Memory B cell (primary cell): ENCODE measurements around the gene RPS6KA2.
"Not testable (repeated sequence)": the region's sequence is repeated elsewhere in the genome, so short reads cannot be mapped to it uniquely, and the experiment has no call there.

ENCODE experiments used
- ATAC-seq: fragments of 150-1000 bp; cut with Tn5 transposase; 2 replicates; pipeline ENCODE4 v1.10.0; 2021; ENCODE audit warnings: low read depth, mild to moderate bottlenecking, moderate library complexity
- DNase-seq, 2 donors: peaks; one replicate each; pipeline ENCODE4 v3.0.0; 2022; ENCODE audit warnings: low spot score in 2 of 2
- H3K27ac Mint-ChIP-seq: one replicate; pipeline ENCODE4 v1.8.0; 2022; ENCODE audit warnings: mild to moderate bottlenecking, moderate library complexity, mixed read lengths
- H3K27me3 Mint-ChIP-seq: one replicate; pipeline ENCODE4 v1.8.0; 2022; ENCODE audit warnings: mixed read lengths
- H3K36me3 Mint-ChIP-seq: one replicate; pipeline ENCODE4 v1.8.0; 2022; ENCODE audit warnings: mild to moderate bottlenecking, mixed read lengths
- H3K4me1 Mint-ChIP-seq: one replicate; pipeline ENCODE4 v1.8.0; 2022; ENCODE audit warnings: mixed read lengths
- H3K4me3 Mint-ChIP-seq: one replicate; pipeline ENCODE4 v1.8.0; 2022; ENCODE audit warnings: mild to moderate bottlenecking, moderate library complexity, mixed read lengths
- H3K9me3 Mint-ChIP-seq: one replicate; pipeline ENCODE4 v1.8.0; 2022; ENCODE audit warnings: mixed read lengths

The RPS6KA2 gene

GRCh38 chr6:166406197-166406596 lies 220.9 kb downstream of the RPS6KA2 start:
- ATAC-seq (no peak), DNase-seq (no peak)
- peaks cover 5% of the 10 kb centered on the region for H3K27me3 Mint-ChIP-seq
- H3K4me1 Mint-ChIP-seq = peaks cover 10% of the 10 kb centered on the region
- no peak overlapping the region for H3K27ac Mint-ChIP-seq
- no peak overlapping the region for H3K4me3 Mint-ChIP-seq
- H3K36me3 Mint-ChIP-seq = no peaks in the 10 kb centered on the region
- no peaks in the 10 kb centered on the region for H3K9me3 Mint-ChIP-seq

GRCh38 chr6:166405386-166405785 lies 221.7 kb downstream of the RPS6KA2 start:
- no peak for ATAC-seq
- Mint-ChIP-seq H3K27me3 (peaks cover 5% of the 10 kb centered on the region), H3K9me3 (no peaks in the 10 kb centered on the region), H3K36me3 (no peaks in the 10 kb centered on the region), H3K4me1 (peaks cover 9% of the 10 kb centered on the region), H3K4me3 (no peak overlapping the region), H3K27ac (no peak overlapping the region)
- DNase-seq = no peak

- Mint-ChIP-seq H3K36me3 (no peaks in the 10 kb centered on the region), H3K27ac (no peak overlapping the region), H3K4me1 (peaks cover 2% of the 10 kb centered on the region), H3K27me3 (peaks cover 12% of the 10 kb centered on the region), H3K9me3 (peaks cover 1% of the 10 kb centered on the region), H3K4me3 (no peak overlapping the region)
- ATAC-seq (no peak), DNase-seq (no peak)
Observed at GRCh38 chr6:166402582-166403277, 224.3 kb downstream of the RPS6KA2 start.

DNA sequence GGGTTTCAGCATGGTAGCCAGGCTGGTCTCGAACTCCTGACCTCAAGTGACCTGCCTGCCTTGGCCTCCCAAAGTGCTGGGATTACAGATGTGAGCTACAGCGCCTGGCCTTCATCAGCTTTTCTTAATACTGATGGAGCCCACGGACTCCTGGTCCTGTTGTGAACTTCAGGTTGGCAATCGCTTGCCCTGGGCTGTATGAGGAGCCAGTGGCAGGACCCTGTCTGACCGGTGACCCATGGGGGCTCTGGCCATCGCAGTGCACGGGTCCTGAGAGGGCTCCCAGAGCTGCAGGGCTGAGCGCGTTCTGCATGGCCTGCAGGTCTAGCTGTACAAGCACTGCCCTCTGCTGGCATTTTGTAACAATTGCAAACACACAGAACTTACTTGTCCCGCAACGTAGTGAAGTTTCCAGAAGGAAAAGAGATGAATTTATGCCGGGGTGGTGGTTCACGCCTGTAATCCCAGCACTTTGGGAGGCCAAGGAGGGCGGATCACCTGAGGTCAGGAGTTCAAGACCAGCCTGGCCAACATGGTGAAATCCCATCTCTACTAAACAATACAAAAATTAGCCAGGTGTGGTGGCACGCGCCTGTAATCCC lies 226.3 kb downstream of the RPS6KA2 start:
- peak; percentile 58 to 59 for DNase-seq
- H3K4me1 Mint-ChIP-seq = not testable (repeated sequence)
- H3K27me3 Mint-ChIP-seq = peaks cover 13% of the 10 kb centered on the region

GRCh38 chr6:166400181-166400580 lies 226.9 kb downstream of the RPS6KA2 start:
- peaks cover 1% of the 10 kb centered on the region for H3K9me3 Mint-ChIP-seq
- no peak for ATAC-seq
- no peaks in the 10 kb centered on the region for H3K36me3 Mint-ChIP-seq
- no peak overlapping the region for H3K27ac Mint-ChIP-seq
- H3K4me1 Mint-ChIP-seq = peaks cover 2% of the 10 kb centered on the region
- peaks cover 14% of the 10 kb centered on the region for H3K27me3 Mint-ChIP-seq
- H3K4me3 Mint-ChIP-seq = no peak overlapping the region
- DNase-seq = no peak

More for the DNA sequence above, 226.3 kb downstream of the RPS6KA2 start:
- H3K9me3 Mint-ChIP-seq, H3K36me3 Mint-ChIP-seq, H3K27ac Mint-ChIP-seq, H3K4me3 Mint-ChIP-seq: not testable (repeated sequence)
- ATAC-seq = peak; percentile 80

- Mint-ChIP-seq H3K27ac (no peak overlapping the region), H3K36me3 (no peaks in the 10 kb centered on the region), H3K9me3 (peaks cover 1% of the 10 kb centered on the region), H3K27me3 (peaks cover 14% of the 10 kb centered on the region), H3K4me3 (no peak overlapping the region), H3K4me1 (peaks cover 2% of the 10 kb centered on the region)
- no peak for DNase-seq
- ATAC-seq = no peak
Observed at GRCh38 chr6:166398348-166398747, 228.7 kb downstream of the RPS6KA2 start.

DNA sequence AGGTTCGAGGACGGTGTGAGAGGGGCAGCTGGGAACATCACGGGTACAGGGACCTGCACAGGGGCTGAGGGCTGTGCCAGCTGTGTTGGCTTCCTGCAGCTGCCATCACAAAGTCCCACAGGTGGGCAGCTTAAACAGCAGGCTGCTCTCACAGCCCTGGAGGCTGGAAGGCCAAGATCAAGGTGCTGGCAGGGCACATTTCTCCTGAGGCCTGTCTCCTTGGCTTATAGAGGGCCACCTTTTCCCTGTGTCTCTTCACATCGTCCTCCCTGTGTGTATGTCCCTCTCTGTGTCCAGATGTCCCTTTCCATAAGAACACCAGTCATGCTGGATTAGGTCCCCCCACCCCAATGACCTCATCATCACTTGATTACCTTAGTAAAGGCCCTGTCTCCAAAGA lies 229.2 kb downstream of the RPS6KA2 start:
- ATAC-seq (no peak), DNase-seq (no peak)
- Mint-ChIP-seq H3K4me1 (peaks cover 2% of the 10 kb centered on the region), H3K9me3 (peaks cover 1% of the 10 kb centered on the region), H3K27me3 (peaks cover 13% of the 10 kb centered on the region), H3K27ac (no peak overlapping the region), H3K36me3 (no peaks in the 10 kb centered on the region), H3K4me3 (no peak overlapping the region)

DNA sequence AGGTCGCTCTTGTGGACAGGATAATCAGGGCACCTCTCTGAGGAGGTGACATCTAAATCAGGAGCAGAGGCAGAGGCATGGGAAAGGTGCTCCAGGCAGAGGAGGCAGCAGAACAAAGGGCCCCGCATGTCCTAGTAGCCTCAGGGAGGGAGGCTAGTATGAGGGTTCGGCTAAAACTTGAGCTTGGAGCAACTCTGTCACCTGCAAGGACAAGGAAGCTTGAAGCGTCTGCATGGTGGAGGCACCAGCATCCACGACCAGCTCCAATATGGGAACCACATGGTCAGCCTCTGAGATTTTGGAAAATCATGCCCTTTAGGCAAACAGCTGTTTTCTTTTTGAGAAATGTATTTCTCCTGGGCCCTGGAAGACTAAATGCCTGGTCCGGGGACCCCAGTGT lies 231.3 kb downstream of the RPS6KA2 start:
- Mint-ChIP-seq H3K4me1 (no peaks in the 10 kb centered on the region), H3K36me3 (no peaks in the 10 kb centered on the region), H3K4me3 (no peak overlapping the region), H3K9me3 (peaks cover 1% of the 10 kb centered on the region), H3K27me3 (peaks cover 13% of the 10 kb centered on the region), H3K27ac (no peak overlapping the region)
- ATAC-seq (no peak), DNase-seq (no peak)

DNA sequence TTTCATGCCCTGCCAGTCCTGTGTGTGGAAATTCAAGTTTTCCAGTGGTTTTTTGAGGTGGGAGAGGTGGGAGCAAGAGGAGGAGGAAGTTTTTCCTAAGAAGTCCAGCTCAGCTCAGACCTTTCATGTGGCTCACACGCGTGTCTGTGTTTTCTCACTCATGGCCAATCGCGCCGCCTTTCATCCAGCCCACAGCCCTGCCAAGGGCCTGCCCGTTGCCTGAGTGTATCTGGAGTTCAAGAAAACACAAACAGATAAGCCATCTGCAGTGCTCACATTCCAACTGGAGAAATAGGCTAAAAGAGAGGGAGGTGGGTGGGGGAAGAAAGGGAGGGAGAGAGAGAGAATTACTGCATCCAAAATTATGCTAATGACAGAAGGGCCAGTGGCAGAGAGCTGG lies 231.7 kb downstream of the RPS6KA2 start:
- H3K27ac Mint-ChIP-seq = no peak overlapping the region
- no peak for DNase-seq
- no peak overlapping the region for H3K4me3 Mint-ChIP-seq
- peaks cover 1% of the 10 kb centered on the region for H3K9me3 Mint-ChIP-seq
- ATAC-seq = no peak
- no peaks in the 10 kb centered on the region for H3K36me3 Mint-ChIP-seq
- H3K4me1 Mint-ChIP-seq = no peaks in the 10 kb centered on the region
- H3K27me3 Mint-ChIP-seq = peaks cover 13% of the 10 kb centered on the region

DNA sequence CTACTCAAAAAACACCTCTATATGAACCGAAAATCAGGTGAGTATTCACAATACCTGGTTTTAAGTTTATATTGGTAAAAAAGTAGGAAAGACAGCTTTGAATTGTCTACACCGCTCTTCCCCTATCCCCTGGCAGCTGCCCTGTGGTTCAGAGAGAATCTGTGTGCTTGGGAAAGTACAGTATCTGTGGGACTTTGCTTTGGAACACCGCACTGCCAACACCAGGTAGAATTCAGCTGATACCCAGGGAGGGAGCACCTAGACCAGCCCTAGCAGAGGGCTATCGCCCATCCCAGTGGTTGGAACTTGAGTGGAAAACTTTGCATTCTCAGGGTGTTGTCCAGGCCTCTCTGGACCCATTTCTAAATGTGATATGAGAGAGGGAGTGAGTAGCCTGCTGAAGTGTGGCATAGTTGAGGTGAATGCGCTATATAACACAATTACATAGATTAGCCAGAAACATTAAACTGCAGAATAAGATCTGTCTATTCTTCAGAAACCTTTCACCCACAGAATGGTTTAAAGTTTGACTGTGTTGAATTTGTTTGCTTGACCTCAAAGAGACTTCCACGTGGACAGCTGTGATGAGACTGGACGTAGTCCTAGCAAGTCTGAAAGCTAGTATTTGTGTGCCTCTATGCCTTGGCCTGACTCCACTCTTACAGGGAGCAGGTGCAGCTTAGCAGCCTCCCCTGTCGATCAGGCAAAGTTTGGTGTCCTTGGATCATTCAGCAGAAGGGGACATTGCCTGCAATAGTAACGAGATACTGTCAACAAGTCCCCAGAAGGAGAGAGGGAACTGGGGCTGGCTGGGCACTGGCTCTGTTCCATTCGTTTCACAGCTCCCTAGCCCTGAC lies 232.8 kb downstream of the RPS6KA2 start:
- DNase-seq (no peak), ATAC-seq (no peak)
- Mint-ChIP-seq H3K4me1 (no peaks in the 10 kb centered on the region), H3K36me3 (no peaks in the 10 kb centered on the region), H3K27me3 (peaks cover 12% of the 10 kb centered on the region), H3K27ac (no peak overlapping the region), H3K4me3 (no peak overlapping the region), H3K9me3 (peaks cover 1% of the 10 kb centered on the region)

DNA sequence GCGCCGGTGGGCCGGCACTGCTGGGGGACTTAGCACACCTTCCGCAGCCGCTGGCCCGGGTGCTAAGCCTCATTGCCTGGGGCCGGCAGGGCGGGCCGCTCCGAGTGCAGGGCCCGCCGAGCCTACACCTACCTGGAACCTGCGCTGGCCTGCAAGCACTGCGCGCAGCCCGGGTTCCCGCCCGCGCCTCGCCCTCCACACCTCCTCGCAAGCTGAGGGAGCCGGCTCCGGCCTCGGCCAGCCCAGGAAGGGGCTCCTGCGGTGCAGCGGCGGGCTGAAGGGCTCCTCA lies 233.6 kb downstream of the RPS6KA2 start:
- peaks cover 9% of the 10 kb centered on the region for H3K27me3 Mint-ChIP-seq
- H3K4me3 Mint-ChIP-seq = no peak overlapping the region
- H3K36me3 Mint-ChIP-seq = no peaks in the 10 kb centered on the region
- H3K4me1 Mint-ChIP-seq = no peaks in the 10 kb centered on the region
- peaks cover 1% of the 10 kb centered on the region for H3K9me3 Mint-ChIP-seq
- DNase-seq (no peak), ATAC-seq (no peak)
- H3K27ac Mint-ChIP-seq = no peak overlapping the region

DNA sequence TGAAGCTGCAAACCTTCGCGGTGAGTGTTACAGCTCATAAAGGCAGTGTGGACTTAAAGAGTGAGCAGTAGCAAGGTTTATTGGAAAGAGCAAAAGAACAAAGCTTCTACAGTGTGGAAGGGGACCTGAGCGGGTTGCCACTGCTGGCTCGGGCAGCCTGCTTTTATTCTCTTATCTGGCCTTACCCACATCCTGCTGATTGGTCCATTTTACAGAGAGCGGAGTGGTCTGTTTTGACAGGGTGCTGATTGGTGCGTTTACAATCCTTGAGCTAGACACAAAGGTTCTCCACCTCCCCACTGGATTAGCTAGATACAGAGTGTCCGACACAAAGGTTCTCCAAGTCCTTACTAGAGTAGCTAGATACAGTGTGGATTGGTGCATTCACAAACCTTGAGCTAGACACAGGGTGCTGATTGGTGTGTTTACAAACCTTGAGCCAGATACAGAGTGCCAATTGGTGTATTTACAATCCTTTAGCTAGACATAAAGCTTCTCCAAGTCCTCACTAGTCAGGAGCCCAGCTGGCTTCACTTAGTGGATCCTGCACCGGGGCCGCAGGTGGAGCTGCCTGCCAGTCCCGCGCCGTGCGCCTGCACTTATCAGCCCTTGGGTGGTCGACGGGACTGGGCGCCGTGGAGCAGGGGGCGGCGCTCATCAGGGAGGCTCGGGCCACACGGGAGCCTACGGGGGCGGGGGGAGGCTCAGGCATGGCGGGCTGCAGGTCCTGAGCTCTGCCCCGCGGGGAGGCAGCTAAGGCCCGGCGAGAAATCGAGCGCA lies 234.1 kb downstream of the RPS6KA2 start:
- not testable (repeated sequence) for H3K27me3 Mint-ChIP-seq, H3K27ac Mint-ChIP-seq, H3K4me1 Mint-ChIP-seq, DNase-seq, ATAC-seq, H3K36me3 Mint-ChIP-seq, H3K9me3 Mint-ChIP-seq, H3K4me3 Mint-ChIP-seq

GRCh38 chr6:166389119-166389518 lies 237.9 kb downstream of the RPS6KA2 start:
- H3K36me3 Mint-ChIP-seq = no peaks in the 10 kb centered on the region
- no peak overlapping the region for H3K27ac Mint-ChIP-seq
- H3K9me3 Mint-ChIP-seq = no peaks in the 10 kb centered on the region
- H3K27me3 Mint-ChIP-seq = peaks cover 1% of the 10 kb centered on the region
- H3K4me1 Mint-ChIP-seq = no peaks in the 10 kb centered on the region
- DNase-seq (no peak), ATAC-seq (no peak)
- no peak overlapping the region for H3K4me3 Mint-ChIP-seq
